ENCODE data around the gene METTL4.

Gene METTL4

GRCh38 chr18:2571200-2572170, at the start of gene METTL4, which contains the start of gene NDC80:
METTL4 (minus strand) TSS chr18:2571505; CDS start chr18:2567216, 4,289 bp downstream.
NDC80 (plus strand) TSS chr18:2571557; CDS start chr18:2572986, 1,429 bp downstream.
- DNase-seq (ENCODE audit: low read depth in 2 of 3, low spot score in 1 of 3), result peak; percentile 66 to 78 (median 72)

- DNase-seq (ENCODE audit: low read depth in 2 of 3, low spot score in 1 of 3), result no peak
These were observed 46.7 kb upstream of the METTL4 start for GRCh38 chr18:2618009-2618408.

- DNase-seq (ENCODE audit: low read depth in 2 of 3, low spot score in 1 of 3), result no peak
These were observed 46.2 kb upstream of the METTL4 start for GRCh38 chr18:2617401-2617998.

GRCh38 chr18:2612996-2613395, 41.7 kb upstream of the METTL4 start:
- no peak for DNase-seq (ENCODE audit: low read depth in 2 of 3, low spot score in 1 of 3)

- DNase-seq (ENCODE audit: low read depth in 2 of 3, low spot score in 1 of 3), result no peak
These were observed 39.2 kb upstream of the METTL4 start for GRCh38 chr18:2610549-2610948.

- no peak for DNase-seq (ENCODE audit: low read depth in 2 of 3, low spot score in 1 of 3)
These were observed 38.3 kb upstream of the METTL4 start for GRCh38 chr18:2609604-2610003.

GRCh38 chr18:2606335-2606734, 35.0 kb upstream of the METTL4 start:
- no peak for DNase-seq (ENCODE audit: low read depth in 2 of 3, low spot score in 1 of 3)

GRCh38 chr18:2602844-2603243, 31.5 kb upstream of the METTL4 start:
- DNase-seq (ENCODE audit: low read depth in 2 of 3, low spot score in 1 of 3), result no peak

GRCh38 chr18:2597639-2598038, 26.3 kb upstream of the METTL4 start:
- no peak for DNase-seq (ENCODE audit: low read depth in 2 of 3, low spot score in 1 of 3)

- DNase-seq (ENCODE audit: low read depth in 2 of 3, low spot score in 1 of 3), result no peak
These were observed 19.0 kb upstream of the METTL4 start for GRCh38 chr18:2590303-2590702.

GRCh38 chr18:2589345-2590068, 18.2 kb upstream of the METTL4 start:
- DNase-seq (ENCODE audit: low read depth in 2 of 3, low spot score in 1 of 3), result no peak

- no peak for DNase-seq (ENCODE audit: low read depth in 2 of 3, low spot score in 1 of 3)
These were observed 17.5 kb upstream of the METTL4 start for GRCh38 chr18:2588666-2589344.

GRCh38 chr18:2587788-2588187, 16.5 kb upstream of the METTL4 start:
- DNase-seq (ENCODE audit: low read depth in 2 of 3, low spot score in 1 of 3), result no peak

GRCh38 chr18:2573408-2573807, 2.1 kb upstream of the METTL4 start:
- DNase-seq (ENCODE audit: low read depth in 2 of 3, low spot score in 1 of 3), result no peak

GRCh38 chr18:2572892-2573291, 1.6 kb upstream of the METTL4 start:
- DNase-seq (ENCODE audit: low read depth in 2 of 3, low spot score in 1 of 3), result no peak

GRCh38 chr18:2572171-2572569, 865 bp upstream of the METTL4 start:
- DNase-seq (ENCODE audit: low read depth in 2 of 3, low spot score in 1 of 3), result no peak

- peak; percentile 40 to 48 (median 45) for DNase-seq (ENCODE audit: low read depth in 2 of 3, low spot score in 1 of 3)
These were observed 519 bp downstream of the METTL4 start for GRCh38 chr18:2570772-2571199.

- DNase-seq (ENCODE audit: low read depth in 2 of 3, low spot score in 1 of 3), result no peak
These were observed 1.7 kb downstream of the METTL4 start for GRCh38 chr18:2569338-2570207.

GRCh38 chr18:2568605-2569004, 2.7 kb downstream of the METTL4 start:
- no peak for DNase-seq (ENCODE audit: low read depth in 2 of 3, low spot score in 1 of 3)

- no peak for DNase-seq (ENCODE audit: low read depth in 2 of 3, low spot score in 1 of 3)
These were observed 3.2 kb downstream of the METTL4 start for GRCh38 chr18:2568129-2568528.
